Nucleus accumbens (tissue), 56 donors: Measurements from ENCODE around the gene TLCD1.
A peak's percentile ranks its signal among the peaks of the same experiment; 100 is the strongest.

ENCODE experiments used
- DNase-seq, 56 donors: peaks; one replicate each; lab custom pipeline; 2025; lab: John Stamatoyannopoulos, UW

The TLCD1 gene

GRCh38 chr17:28700830-28701492 lies 25.1 kb downstream of the TLCD1 start:
- no peak for DNase-seq

- DNase-seq: no peak
These were observed 25.8 kb downstream of the TLCD1 start for GRCh38 chr17:28700278-28700677.

- no peak for DNase-seq
These were observed 27.6 kb downstream of the TLCD1 start for GRCh38 chr17:28698253-28698941.

DNA sequence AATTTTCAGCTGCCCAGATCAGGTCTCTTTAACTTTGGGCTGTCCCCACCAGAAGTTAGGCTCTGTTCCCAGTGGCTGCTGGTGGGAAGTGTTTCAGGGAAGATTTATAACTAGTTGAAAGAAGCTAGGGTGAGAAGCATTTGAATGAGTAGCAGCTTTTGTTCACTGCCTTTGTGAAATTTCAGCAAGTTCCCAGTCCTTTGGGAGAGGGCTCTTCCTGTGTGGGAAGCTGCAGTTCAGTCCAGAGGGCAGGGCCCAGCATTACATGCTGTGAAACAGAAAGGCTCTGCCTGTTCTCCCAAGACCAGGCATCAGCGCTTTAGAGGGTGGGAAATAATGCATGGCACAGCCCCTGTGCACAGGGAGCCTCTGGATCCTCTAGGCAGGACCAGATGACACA lies 32.2 kb downstream of the TLCD1 start:
- peak in 11 of 56 donors; percentile 0 to 47 (median 23) for DNase-seq

DNA sequence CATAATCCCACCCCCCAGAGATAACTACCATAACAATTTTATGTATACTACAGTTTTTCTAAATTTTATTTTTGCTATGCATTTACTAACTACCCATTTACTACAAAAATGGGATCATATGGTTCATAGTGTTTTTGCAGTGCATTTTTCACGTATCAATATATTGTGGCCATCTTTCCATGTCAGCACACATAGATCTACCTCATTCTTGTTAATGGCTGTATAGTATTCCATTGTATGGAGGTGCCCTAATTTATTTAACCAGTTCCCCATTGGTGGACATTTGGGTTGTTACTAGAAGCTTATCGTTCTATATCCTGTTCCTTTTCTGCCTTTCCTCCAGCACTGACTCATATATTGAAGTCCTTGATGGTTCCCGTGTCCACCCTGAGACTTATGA lies 37.0 kb downstream of the TLCD1 start:
- no peak for DNase-seq

GRCh38 chr17:28688481-28688880 lies 37.6 kb downstream of the TLCD1 start:
- DNase-seq: no peak

DNA sequence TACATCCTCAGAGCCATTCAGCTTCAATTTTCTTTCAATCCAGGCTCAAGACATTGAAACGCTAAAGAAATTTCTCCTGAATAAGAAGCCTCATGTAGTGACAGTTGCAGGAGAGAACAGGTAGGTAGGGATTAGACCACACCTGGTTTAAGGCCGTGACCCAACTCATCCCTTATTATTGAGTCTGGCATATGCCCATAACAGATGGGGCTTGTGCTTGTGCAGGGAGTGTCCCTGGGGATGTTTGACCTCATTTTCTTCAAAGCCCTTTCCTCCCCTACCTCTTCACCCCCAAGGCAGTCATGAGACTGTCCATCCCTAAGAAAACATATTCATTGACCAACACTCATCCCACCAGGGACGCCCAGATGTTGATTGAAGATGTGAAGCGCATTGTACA lies 39.7 kb downstream of the TLCD1 start:
- DNase-seq: no peak

GRCh38 chr17:28685366-28685765 lies 40.7 kb downstream of the TLCD1 start:
- DNase-seq: no peak

DNA sequence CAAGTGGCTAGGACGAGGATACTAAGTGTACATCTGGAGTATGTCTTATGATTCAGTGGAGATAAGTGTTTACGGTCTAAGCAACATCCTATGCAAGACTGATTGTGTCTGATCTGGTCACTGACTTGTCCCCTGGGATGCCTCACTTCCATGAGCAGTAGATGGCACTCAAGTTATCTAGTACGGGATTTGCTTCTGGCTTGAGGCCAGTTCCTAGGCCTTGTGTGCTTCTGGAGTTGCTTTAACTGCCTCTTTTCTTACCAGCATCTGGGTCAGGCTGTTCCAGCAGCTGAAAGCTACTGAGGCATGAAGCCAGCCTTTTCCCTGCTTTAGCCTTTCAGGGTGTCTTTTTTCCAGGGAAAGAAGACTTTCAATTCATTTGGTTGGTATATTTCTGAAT lies 41.1 kb downstream of the TLCD1 start:
- peak in 50 of 56 donors; percentile 6 to 92 (median 61) for DNase-seq

GRCh38 chr17:28682655-28683054 lies 43.4 kb downstream of the TLCD1 start:
- DNase-seq: no peak

DNA sequence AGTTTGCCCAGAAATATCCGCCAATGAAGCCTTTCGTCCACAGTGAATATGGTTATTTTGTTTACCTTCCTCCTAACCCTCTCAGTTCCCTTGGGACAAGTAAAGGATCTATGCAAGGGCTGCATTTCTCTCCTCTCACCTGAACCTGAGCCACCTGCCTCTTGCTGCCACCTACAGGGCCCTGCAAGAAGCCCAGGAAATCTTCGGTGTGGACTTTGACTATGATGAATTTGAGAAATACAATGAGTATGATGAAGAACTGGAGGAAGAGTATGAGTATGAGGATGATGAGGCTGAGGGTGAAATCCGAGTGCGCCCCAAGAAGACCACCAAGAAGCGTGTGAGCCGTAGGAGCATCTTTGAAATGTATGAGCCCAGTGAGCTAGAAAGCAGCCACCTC lies 50.1 kb downstream of the TLCD1 start:
- no peak for DNase-seq

DNA sequence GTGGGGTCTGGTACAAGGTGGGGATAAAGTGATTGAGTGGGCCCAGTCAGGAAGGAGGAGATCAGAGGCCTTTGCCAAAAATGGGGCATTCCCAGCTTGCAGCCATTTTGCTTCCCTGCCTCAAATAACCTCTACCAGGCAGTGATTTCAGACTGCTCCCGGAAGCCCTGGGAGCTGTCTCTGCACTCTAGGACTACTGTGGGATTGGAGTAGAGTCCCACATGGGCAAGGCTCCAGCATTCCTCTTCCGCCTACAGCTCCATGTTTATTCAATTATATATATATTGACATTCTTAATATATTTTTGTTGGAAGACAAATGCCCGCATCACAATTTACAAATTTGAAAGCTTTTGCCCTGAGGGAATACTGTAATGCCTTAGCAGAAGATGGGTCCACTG lies 50.5 kb downstream of the TLCD1 start:
- no peak for DNase-seq
